Endodermal cell (in vitro differentiated cells): ENCODE data around the gene ZNF579. TPM values are rescaled to one million over a fixed set of nuclear protein-coding genes. Genes with fewer than 3 reads are reported as not detected.

Experiments used
- DNase-seq: peaks from one replicate; pipeline ENCODE4 v3.0.0-alpha.2; 2017
- H3K27ac ChIP-seq: 2 replicates; pipeline ENCODE4 v1.5.1; 2013; ENCODE audit warnings: mild to moderate bottlenecking, low read depth, low read length, moderate library complexity
- H3K27me3 ChIP-seq: 2 replicates; pipeline ENCODE4 v1.6.1; 2013; ENCODE audit warnings: mild to moderate bottlenecking, low read length, moderate library complexity; ENCODE audit not compliant: insufficient read depth, control insufficient read depth, poor library complexity, severe bottlenecking
- H3K36me3 ChIP-seq: 2 replicates; pipeline ENCODE4 v1.7.0; 2013; ENCODE audit warnings: mild to moderate bottlenecking, low read length, moderate library complexity; ENCODE audit not compliant: control insufficient read depth, insufficient read depth
- H3K4me1 ChIP-seq: one replicate; pipeline ENCODE4 v1.7.0; 2013; ENCODE audit warnings: low read length; ENCODE audit not compliant: control insufficient read depth, insufficient read depth
- H3K4me3 ChIP-seq: 2 replicates; pipeline ENCODE4 v1.5.1; 2013; ENCODE audit warnings: mild to moderate bottlenecking, low read length, moderate library complexity
- H3K9ac ChIP-seq: 2 replicates; pipeline ENCODE4 v1.6.1; 2013; ENCODE audit warnings: mild to moderate bottlenecking, low read length, moderate library complexity; ENCODE audit not compliant: poor library complexity, severe bottlenecking; ENCODE audit errors: extremely low read depth
- H3K9me3 ChIP-seq: 2 replicates; pipeline ENCODE4 v1.6.1; 2013; ENCODE audit warnings: mild to moderate bottlenecking, low read length, moderate library complexity; ENCODE audit not compliant: control insufficient read depth
- H3K27ac Mint-ChIP-seq: 2 replicates; pipeline ENCODE4 v1.8.0; 2020; ENCODE audit warnings: mixed read lengths
- H3K27me3 Mint-ChIP-seq: 2 replicates; pipeline ENCODE4 v1.8.0; 2021; ENCODE audit warnings: mild to moderate bottlenecking, mixed read lengths; ENCODE audit not compliant: insufficient read depth
- H3K36me3 Mint-ChIP-seq: 2 replicates; pipeline ENCODE4 v1.8.0; 2020; ENCODE audit warnings: low read depth, mixed read lengths
- H3K4me1 Mint-ChIP-seq: 2 replicates; pipeline ENCODE4 v1.8.0; 2020; ENCODE audit warnings: mixed read lengths
- H3K4me3 Mint-ChIP-seq: 2 replicates; pipeline ENCODE4 v1.8.0; 2020; ENCODE audit warnings: mild to moderate bottlenecking, moderate library complexity, mixed read lengths
- H3K9me3 Mint-ChIP-seq: 2 replicates; pipeline ENCODE4 v1.8.0; 2020; ENCODE audit warnings: mild to moderate bottlenecking, mixed read lengths
- WGBS, 2 experiments: methylation state at CpG; one replicate each; pipeline versions ENCODE4 v1.1.5 to v1.1.7; 2013; ENCODE audit warnings: missing lambda C conversion rate in 2 of 2, mixed read lengths in 1 of 2; ENCODE audit not compliant: insufficient coverage in 1 of 2, insufficient read length in 1 of 2; 5-methylcytosine and 5-hydroxymethylcytosine counted together
- total RNA-seq, 2 donors: library from RNA; stranded (reverse); fragmentation: NEBNext Ultra II Directional in 1 of 2; extraction: Animal tissue kit (Norgen Biotek cat#: 25700) in 1 of 2; gene quantifications; 2 replicates in 1 of 2; 3 replicates in 1 of 2; pipeline ENCODE4 v1.2.1, GENCODE V29; 2021
- TF ChIP-seq, protein P1 (sequence below): fragments of 200-600 bp; sonication (generic); conservative IDR thresholded peaks from 2 replicates; pipeline ENCODE4 v1.5.0; 2021; ENCODE audit warnings: antibody characterized with exemption, mild to moderate bottlenecking

ZNF579 gene
- total RNA-seq, 2 donors from 2014 or later = 27.5 to 30.7 TPM

GRCh38 chr19:55624109-55625003, 43.7 kb upstream of the ZNF579 start, which contains the start of gene ZNF784:
Gene ZNF784, minus strand, starts transcription at chr19:55624566. Its CDS starts 5 bp downstream, at chr19:55624561.
- Histone ChIP-seq H3K9me3 (no peaks in the 10 kb centered on the region), H3K9ac (peak within 1 kb of the TSS; percentile 72), H3K27me3 (no peaks in the 10 kb centered on the region), H3K36me3 (peaks cover 13% of the 10 kb centered on the region), H3K4me3 (peak within 1 kb of the TSS; percentile 83), H3K4me1 (no peaks in the 10 kb centered on the region), H3K27ac (peak within 1 kb of the TSS; percentile 96)
- Mint-ChIP-seq H3K27me3 (peaks cover 10% of the 10 kb centered on the region), H3K27ac (peak within 1 kb of the TSS; percentile 97), H3K9me3 (no peaks in the 10 kb centered on the region), H3K4me3 (peak within 1 kb of the TSS; percentile 73), H3K4me1 (peaks cover 2% of the 10 kb centered on the region), H3K36me3 (peaks cover 11% of the 10 kb centered on the region)
- WGBS, 2 experiments = 3 to 4% methylated on average over 26 to 48 of the region's 56 CpGs
- DNase-seq = peak; percentile 98
- TF ChIP-seq, protein P1, sequence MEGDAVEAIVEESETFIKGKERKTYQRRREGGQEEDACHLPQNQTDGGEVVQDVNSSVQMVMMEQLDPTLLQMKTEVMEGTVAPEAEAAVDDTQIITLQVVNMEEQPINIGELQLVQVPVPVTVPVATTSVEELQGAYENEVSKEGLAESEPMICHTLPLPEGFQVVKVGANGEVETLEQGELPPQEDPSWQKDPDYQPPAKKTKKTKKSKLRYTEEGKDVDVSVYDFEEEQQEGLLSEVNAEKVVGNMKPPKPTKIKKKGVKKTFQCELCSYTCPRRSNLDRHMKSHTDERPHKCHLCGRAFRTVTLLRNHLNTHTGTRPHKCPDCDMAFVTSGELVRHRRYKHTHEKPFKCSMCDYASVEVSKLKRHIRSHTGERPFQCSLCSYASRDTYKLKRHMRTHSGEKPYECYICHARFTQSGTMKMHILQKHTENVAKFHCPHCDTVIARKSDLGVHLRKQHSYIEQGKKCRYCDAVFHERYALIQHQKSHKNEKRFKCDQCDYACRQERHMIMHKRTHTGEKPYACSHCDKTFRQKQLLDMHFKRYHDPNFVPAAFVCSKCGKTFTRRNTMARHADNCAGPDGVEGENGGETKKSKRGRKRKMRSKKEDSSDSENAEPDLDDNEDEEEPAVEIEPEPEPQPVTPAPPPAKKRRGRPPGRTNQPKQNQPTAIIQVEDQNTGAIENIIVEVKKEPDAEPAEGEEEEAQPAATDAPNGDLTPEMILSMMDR = no peak

GRCh38 chr19:55623561-55623960, 42.9 kb upstream of the ZNF579 start:
- Mint-ChIP-seq H3K9me3 (no peaks in the 10 kb centered on the region), H3K36me3 (peaks cover 11% of the 10 kb centered on the region), H3K4me3 (peak overlapping the region; percentile 73), H3K27ac (peak overlapping the region; percentile 97), H3K4me1 (peaks cover 2% of the 10 kb centered on the region), H3K27me3 (peaks cover 8% of the 10 kb centered on the region)
- Histone ChIP-seq H3K27me3 (no peaks in the 10 kb centered on the region), H3K4me1 (no peaks in the 10 kb centered on the region), H3K9ac (no peak overlapping the region), H3K4me3 (peak overlapping the region; percentile 71), H3K9me3 (no peaks in the 10 kb centered on the region), H3K27ac (no peak overlapping the region), H3K36me3 (peaks cover 13% of the 10 kb centered on the region)
- 95 to 96% methylated on average over 5 to 6 of the region's 7 CpGs for WGBS, 2 experiments
- no peak for DNase-seq
- TF ChIP-seq, protein P1 = no peak

DNA sequence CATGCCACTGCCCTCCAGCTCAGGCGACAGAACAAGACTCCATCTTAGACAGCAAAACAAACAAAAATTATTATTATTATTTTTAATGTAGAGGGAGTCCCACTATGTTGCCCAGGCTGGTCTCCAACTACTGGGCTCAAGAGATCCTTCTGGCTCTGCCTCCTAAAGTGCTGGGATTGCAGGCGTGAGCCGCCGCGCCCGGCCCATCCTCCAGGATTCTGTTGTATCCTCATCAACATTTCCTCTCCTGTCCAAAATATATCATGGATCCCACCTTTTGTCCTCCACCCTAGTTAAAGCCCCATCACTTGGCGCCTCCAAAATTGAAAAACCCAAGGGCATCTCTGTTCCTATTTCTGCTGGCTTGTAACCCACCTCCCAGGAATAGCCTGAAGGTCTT, 42.5 kb upstream of the ZNF579 start:
- H3K4me3 Mint-ChIP-seq = peak overlapping the region; percentile 73
- Histone ChIP-seq H3K27ac (no peak overlapping the region), H3K4me1 (no peaks in the 10 kb centered on the region), H3K27me3 (no peaks in the 10 kb centered on the region), H3K9me3 (no peaks in the 10 kb centered on the region), H3K36me3 (peaks cover 13% of the 10 kb centered on the region), H3K4me3 (no peak overlapping the region), H3K9ac (no peak overlapping the region)
- H3K36me3 Mint-ChIP-seq = peaks cover 11% of the 10 kb centered on the region
- peaks cover 2% of the 10 kb centered on the region for H3K4me1 Mint-ChIP-seq
- peaks cover 7% of the 10 kb centered on the region for H3K27me3 Mint-ChIP-seq
- TF ChIP-seq, protein P1 = no peak
- no peaks in the 10 kb centered on the region for H3K9me3 Mint-ChIP-seq
- 95 to 96% methylated on average over 6 of the region's 7 CpGs for WGBS, 2 experiments
- no peak for DNase-seq
- no peak overlapping the region for H3K27ac Mint-ChIP-seq
